RWPE1 (cell line): Measurements from ENCODE around the gene DYNC1H1.

Source experiments
- CTCF ChIA-PET: fragments of 350-600 bp; sonication (Branson Sonifier 250); formaldehyde crosslinking; extraction: SDS; loops from one replicate; lab custom pipeline; 2021; lab: Yijun Ruan, JAX
- POLR2A ChIA-PET: fragments of 400-600 bp; formaldehyde crosslinking; extraction: SDS; loops from one replicate; lab custom pipeline; 2020; ENCODE audit warnings: antibody characterized with exemption; ENCODE audit not compliant: low non-redundant PET; lab: Yijun Ruan, JAX
- DNase-seq: peaks from one replicate; pipeline ENCODE4 v3.0.0; 2012; ENCODE audit warnings: low spot score
- H3K27ac ChIP-seq: fragments of 450-650 bp; 2 replicates; pipeline ENCODE4 v1.5.1; 2017
- TF ChIP-seq, protein P1 (sequence below): fragments of 450-650 bp; conservative IDR thresholded peaks from 2 replicates; pipeline ENCODE4 v1.5.1; 2017; ENCODE audit warnings: low read depth, mild to moderate bottlenecking

The DYNC1H1 gene

GRCh38 chr14:102049258-102050025 lies 85.1 kb downstream of the DYNC1H1 start:
- ChIA-PET POLR2A (no interaction called here), CTCF (interaction anchor here (1.2 kb wide), 1 partner anchor 47 kb away, joined by 3 read pairs; no protein-coding TSS in a partner anchor)
- TF ChIP-seq, protein P1, sequence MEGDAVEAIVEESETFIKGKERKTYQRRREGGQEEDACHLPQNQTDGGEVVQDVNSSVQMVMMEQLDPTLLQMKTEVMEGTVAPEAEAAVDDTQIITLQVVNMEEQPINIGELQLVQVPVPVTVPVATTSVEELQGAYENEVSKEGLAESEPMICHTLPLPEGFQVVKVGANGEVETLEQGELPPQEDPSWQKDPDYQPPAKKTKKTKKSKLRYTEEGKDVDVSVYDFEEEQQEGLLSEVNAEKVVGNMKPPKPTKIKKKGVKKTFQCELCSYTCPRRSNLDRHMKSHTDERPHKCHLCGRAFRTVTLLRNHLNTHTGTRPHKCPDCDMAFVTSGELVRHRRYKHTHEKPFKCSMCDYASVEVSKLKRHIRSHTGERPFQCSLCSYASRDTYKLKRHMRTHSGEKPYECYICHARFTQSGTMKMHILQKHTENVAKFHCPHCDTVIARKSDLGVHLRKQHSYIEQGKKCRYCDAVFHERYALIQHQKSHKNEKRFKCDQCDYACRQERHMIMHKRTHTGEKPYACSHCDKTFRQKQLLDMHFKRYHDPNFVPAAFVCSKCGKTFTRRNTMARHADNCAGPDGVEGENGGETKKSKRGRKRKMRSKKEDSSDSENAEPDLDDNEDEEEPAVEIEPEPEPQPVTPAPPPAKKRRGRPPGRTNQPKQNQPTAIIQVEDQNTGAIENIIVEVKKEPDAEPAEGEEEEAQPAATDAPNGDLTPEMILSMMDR: no peak
- H3K27ac ChIP-seq: peak overlapping the region; percentile 37
- no peak for DNase-seq

- POLR2A ChIA-PET: no interaction called here
- no peak for DNase-seq
- TF ChIP-seq, protein P1: no peak
- CTCF ChIA-PET: no interaction called here
- peak overlapping the region; percentile 37 for H3K27ac ChIP-seq
These were observed 85.6 kb downstream of the DYNC1H1 start for GRCh38 chr14:102050026-102050405.

- CTCF ChIA-PET: no interaction called here
- POLR2A ChIA-PET: no interaction called here
- TF ChIP-seq, protein P1: no peak
- DNase-seq: no peak
- peak overlapping the region; percentile 37 for H3K27ac ChIP-seq
These were observed 86.3 kb downstream of the DYNC1H1 start for GRCh38 chr14:102050625-102051024.

DNA sequence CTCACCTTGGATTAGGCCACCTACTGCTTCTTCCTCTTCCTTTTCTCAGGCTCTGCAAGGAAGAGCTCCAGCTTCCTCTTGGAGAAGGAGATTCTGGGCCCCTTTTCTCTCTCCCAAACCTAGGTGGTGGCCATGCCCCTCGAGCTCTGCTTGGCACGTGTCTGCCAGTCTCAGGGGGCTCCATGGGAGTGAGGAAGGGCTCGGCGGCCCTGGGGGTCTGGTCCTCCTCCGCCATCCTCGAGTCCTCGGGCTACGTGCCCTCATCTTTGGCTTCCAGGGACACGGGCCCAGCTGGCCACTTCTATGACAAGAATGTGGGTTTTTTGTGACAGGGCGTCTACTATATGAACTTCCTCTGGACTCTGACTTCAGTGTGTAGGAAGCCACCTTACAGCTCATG lies 88.1 kb downstream of the DYNC1H1 start:
- POLR2A ChIA-PET: no interaction called here
- no peak for DNase-seq
- TF ChIP-seq, protein P1: no peak
- CTCF ChIA-PET: interaction anchor here (0.7 kb wide), 1 partner anchor 39 kb away, joined by 3 read pairs; no protein-coding TSS in a partner anchor
- H3K27ac ChIP-seq: peak overlapping the region; percentile 37; the same call in 1 of the 2 replicates

- ChIA-PET CTCF (interaction anchor here (0.7 to 1.3 kb wide), 2 partner anchors 32 to 41 kb away, joined by 3 read pairs; no protein-coding TSS in a partner anchor), POLR2A (interaction anchor here (0.7 kb wide), 1 partner anchor 21 kb away, joined by 5 read pairs; no protein-coding TSS in a partner anchor)
- peak; percentile 82 for DNase-seq
- H3K27ac ChIP-seq: peak overlapping the region; percentile 50
- TF ChIP-seq, protein P1: no peak
These were observed 91.0 kb downstream of the DYNC1H1 start for GRCh38 chr14:102055181-102055901.

DNA sequence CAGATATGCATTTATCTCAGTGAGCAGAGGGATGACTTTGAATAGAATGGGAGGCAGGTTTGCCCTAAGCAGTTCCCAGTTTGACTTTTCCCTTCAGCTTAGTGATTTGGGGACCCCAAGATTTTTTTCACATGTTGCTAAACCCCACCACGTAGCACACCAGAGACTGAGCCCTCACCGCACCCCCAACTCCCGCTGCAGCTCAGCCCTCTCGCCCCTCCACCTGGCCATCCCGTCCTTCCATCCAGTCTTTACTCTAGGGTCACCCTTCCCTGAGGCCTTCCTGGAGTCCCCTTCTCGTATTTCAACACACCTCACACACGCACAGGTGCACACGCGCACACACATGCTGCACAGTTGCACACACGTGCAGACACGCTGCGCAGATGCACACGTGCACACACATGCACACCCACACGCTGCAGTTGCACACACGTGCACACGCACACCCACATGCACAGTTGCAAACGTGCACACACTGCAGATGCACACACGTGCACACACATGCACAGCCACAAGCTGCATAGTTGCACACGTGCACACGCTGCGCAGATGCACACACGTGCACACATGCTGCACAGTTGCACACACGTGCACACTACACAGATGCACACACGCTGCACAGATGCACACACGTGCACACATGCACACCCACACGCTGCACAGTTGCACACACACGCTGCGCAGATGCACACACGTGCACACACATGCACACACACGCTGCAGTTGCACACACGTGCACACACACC lies 92.5 kb downstream of the DYNC1H1 start:
- H3K27ac ChIP-seq: no peak overlapping the region
- DNase-seq: no peak
- ChIA-PET POLR2A (no interaction called here), CTCF (interaction anchor here (0.6 kb wide), 1 partner anchor 108 kb away, joined by 3 read pairs; no protein-coding TSS in a partner anchor)
- TF ChIP-seq, protein P1: no peak
